Ectodermal cell (in vitro differentiated cells): ENCODE measurements around the gene HTRA1.

ENCODE experiments used
- H3K27ac ChIP-seq: 2 replicates; pipeline ENCODE4 v1.7.0; 2013; ENCODE audit warnings: mild to moderate bottlenecking, low read depth, low read length; ENCODE audit not compliant: insufficient read depth, poor library complexity, severe bottlenecking
- H3K27me3 ChIP-seq: 2 replicates; pipeline ENCODE4 v1.7.0; 2013; ENCODE audit warnings: mild to moderate bottlenecking, low read length; ENCODE audit not compliant: insufficient read depth, control insufficient read depth, poor library complexity, severe bottlenecking
- H3K36me3 ChIP-seq: one replicate; pipeline ENCODE4 v1.7.0; 2013; ENCODE audit warnings: low read length; ENCODE audit not compliant: control insufficient read depth, insufficient read depth
- H3K4me1 ChIP-seq: one replicate; pipeline ENCODE4 v1.7.0; 2013; ENCODE audit warnings: low read length; ENCODE audit not compliant: control insufficient read depth, insufficient read depth
- H3K4me3 ChIP-seq: 2 replicates; pipeline ENCODE4 v1.7.0; 2013; ENCODE audit warnings: low read depth, low read length, control low read depth; ENCODE audit not compliant: insufficient read depth
- H3K9me3 ChIP-seq: 2 replicates; pipeline ENCODE4 v1.7.0; 2013; ENCODE audit warnings: mild to moderate bottlenecking, low read length, moderate library complexity; ENCODE audit not compliant: control insufficient read depth
- WGBS, 2 experiments: methylation state at CpG; one replicate each; pipeline ENCODE4 v1.1.7; 2013; ENCODE audit warnings: missing lambda C conversion rate in 2 of 2; 5-methylcytosine and 5-hydroxymethylcytosine counted together

HTRA1 gene

DNA sequence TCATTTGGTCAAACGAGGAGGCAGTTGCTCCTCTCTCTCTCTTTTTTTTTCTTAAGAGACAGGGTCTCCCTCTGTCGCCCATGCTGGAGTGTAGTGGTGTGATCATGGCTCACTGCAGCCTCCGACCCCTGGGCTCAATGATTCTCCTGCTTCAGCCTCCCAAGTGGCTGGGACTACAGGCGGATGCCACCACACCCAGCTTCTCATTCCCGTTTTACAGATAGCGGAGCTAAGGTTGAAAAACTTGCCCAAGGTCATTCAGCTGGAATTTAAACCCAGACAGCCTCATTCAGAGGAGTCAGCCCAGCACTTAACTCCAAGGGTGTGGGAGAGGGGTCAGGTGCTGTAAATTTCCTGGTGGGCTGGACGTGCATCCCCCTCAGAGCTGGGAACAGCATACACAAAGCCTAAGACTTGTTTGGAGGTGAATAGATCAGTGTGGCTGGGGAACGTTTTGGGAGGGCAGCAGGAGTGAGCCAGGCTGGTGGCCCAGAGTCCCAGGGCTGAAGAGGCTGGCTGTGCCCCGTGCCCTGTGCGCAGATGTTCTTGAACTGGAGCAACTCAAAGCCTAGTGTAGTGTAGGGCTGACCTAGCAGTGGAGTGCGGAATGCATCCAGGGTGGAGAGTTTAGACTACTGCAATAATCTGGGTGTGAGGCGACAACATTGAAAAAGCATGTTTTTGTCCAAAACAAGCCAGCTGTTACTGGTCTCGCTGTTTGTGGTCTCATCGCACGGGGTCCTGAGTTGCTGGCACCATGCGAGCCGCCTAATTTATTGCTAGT is 2.3 kb downstream of the HTRA1 start:
- 82 to 85% methylated on average over 17 of the region's 17 CpGs for WGBS, 2 experiments
- H3K27ac ChIP-seq: no peak overlapping the region
- no peak overlapping the region for H3K4me3 ChIP-seq
- no peaks in the 10 kb centered on the region for H3K36me3 ChIP-seq
- H3K4me1 ChIP-seq: peaks cover 12% of the 10 kb centered on the region
- H3K9me3 ChIP-seq: no peaks in the 10 kb centered on the region
- peaks cover 73% of the 10 kb centered on the region for H3K27me3 ChIP-seq

- Histone ChIP-seq H3K4me3 (no peak overlapping the region), H3K9me3 (no peaks in the 10 kb centered on the region), H3K36me3 (no peaks in the 10 kb centered on the region), H3K27me3 (peaks cover 67% of the 10 kb centered on the region), H3K27ac (no peak overlapping the region), H3K4me1 (peaks cover 12% of the 10 kb centered on the region)
- 89% methylated on average over 4 of the region's 4 CpGs for WGBS, 2 experiments
Observed at GRCh38 chr10:122464250-122464510, 2.8 kb downstream of the HTRA1 start.

DNA sequence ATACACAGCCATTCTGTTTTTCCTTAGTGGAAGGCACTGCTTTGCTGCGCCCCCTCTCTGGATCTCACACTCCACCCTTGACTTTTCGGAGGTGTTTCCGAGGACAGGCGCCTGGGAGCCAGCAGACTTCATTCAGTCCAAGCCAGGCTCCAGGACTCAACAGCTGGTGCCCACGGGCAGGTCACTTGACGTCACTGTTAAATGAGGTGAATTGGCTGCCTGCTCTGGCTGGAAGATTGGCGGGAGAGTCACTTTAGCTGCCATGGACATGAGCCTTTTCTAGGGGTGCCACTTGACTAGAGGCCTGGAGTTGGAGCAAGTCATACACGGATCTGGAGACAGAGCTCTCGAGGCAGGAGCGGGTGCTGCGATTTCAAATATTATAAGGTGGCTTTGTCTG is 3.2 kb downstream of the HTRA1 start:
- no peaks in the 10 kb centered on the region for H3K36me3 ChIP-seq
- H3K27ac ChIP-seq: no peak overlapping the region
- H3K4me1 ChIP-seq: peaks cover 12% of the 10 kb centered on the region
- WGBS, 2 experiments: 94% methylated on average over 11 of the region's 11 CpGs
- peaks cover 63% of the 10 kb centered on the region for H3K27me3 ChIP-seq
- H3K4me3 ChIP-seq: no peak overlapping the region
- no peaks in the 10 kb centered on the region for H3K9me3 ChIP-seq

DNA sequence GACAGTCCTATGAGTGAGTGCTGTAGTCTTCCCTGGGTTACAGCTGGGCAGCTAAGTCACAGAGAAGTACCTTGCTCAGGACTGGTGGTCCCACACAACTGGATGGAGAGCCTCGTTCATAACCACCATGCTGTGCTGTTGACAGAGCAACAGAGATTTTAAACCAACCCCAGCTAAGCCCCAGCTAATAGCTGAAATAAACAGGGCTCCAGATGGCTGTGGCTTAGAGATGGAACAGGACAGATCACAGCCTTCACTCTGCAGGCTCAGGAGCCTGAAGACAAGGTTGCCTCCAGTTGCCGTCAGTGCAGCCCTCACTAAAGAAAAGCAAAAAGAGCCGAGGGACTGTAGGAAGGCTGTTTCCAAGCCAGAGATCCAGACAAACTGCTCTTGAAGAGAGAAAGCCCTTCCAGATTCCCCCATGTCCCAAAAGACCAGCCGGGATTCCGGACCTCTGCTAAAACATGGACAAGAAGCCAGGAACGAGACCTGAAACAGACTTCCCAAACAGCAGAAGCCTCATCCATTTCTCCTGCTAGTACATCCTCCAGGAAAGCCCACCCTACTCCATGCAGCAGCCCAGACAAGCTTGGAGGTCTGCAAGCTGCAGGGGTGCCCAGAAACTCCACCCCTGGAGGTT is 4.2 kb downstream of the HTRA1 start:
- Histone ChIP-seq H3K9me3 (no peaks in the 10 kb centered on the region), H3K27me3 (peaks cover 54% of the 10 kb centered on the region), H3K36me3 (no peaks in the 10 kb centered on the region), H3K27ac (no peak overlapping the region), H3K4me1 (peaks cover 12% of the 10 kb centered on the region), H3K4me3 (no peak overlapping the region)
- 90 to 92% methylated on average over 6 of the region's 6 CpGs for WGBS, 2 experiments

DNA sequence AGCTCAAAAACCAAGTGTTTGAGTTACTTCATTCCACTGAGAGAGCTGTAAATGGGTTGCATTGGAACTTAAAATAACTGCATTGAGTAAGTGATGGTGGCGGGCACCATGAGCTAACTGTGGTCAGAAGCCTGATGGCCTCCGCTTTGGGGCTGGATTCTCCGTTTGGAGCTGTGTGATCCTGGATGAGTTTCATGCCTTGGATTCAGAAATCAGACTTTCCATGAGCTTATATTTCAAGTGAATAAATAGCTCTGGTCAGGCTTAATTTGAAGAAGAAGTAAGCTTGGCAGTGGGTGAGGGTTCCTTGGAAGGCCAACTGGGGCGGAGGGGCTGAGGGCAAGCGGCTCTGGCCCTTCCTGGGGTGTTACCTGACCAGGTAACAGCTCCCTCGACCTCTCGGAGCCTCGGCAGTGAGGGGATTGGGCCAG is 5.6 kb downstream of the HTRA1 start:
- Histone ChIP-seq H3K36me3 (no peaks in the 10 kb centered on the region), H3K4me1 (peaks cover 8% of the 10 kb centered on the region), H3K4me3 (no peak overlapping the region), H3K9me3 (no peaks in the 10 kb centered on the region), H3K27ac (no peak overlapping the region), H3K27me3 (peaks cover 40% of the 10 kb centered on the region)
- WGBS, 2 experiments: 94 to 96% methylated on average over 8 of the region's 8 CpGs

- Histone ChIP-seq H3K27me3 (peaks cover 33% of the 10 kb centered on the region), H3K27ac (no peak overlapping the region), H3K36me3 (no peaks in the 10 kb centered on the region), H3K4me3 (no peak overlapping the region), H3K4me1 (peaks cover under 1% of the 10 kb centered on the region), H3K9me3 (no peaks in the 10 kb centered on the region)
- WGBS, 2 experiments: 95% methylated on average over 6 of the region's 6 CpGs
Observed at GRCh38 chr10:122467701-122468100, 6.3 kb downstream of the HTRA1 start.

GRCh38 chr10:122468307-122468925 is 7.1 kb downstream of the HTRA1 start:
- Histone ChIP-seq H3K36me3 (no peaks in the 10 kb centered on the region), H3K4me3 (no peak overlapping the region), H3K9me3 (no peaks in the 10 kb centered on the region), H3K27ac (no peak overlapping the region), H3K27me3 (peaks cover 25% of the 10 kb centered on the region), H3K4me1 (no peaks in the 10 kb centered on the region)
- 94% methylated on average over 5 of the region's 5 CpGs for WGBS, 2 experiments

- WGBS, 2 experiments: 93 to 95% methylated on average over 11 of the region's 11 CpGs
- H3K36me3 ChIP-seq: no peaks in the 10 kb centered on the region
- H3K27ac ChIP-seq: no peak overlapping the region
- peaks cover 18% of the 10 kb centered on the region for H3K27me3 ChIP-seq
- no peaks in the 10 kb centered on the region for H3K4me1 ChIP-seq
- no peak overlapping the region for H3K4me3 ChIP-seq
- H3K9me3 ChIP-seq: no peaks in the 10 kb centered on the region
Observed at GRCh38 chr10:122468926-122469781, 7.8 kb downstream of the HTRA1 start.

- Histone ChIP-seq H3K27me3 (peaks cover 11% of the 10 kb centered on the region), H3K27ac (no peak overlapping the region), H3K36me3 (no peaks in the 10 kb centered on the region), H3K4me3 (no peak overlapping the region), H3K9me3 (no peaks in the 10 kb centered on the region), H3K4me1 (peaks cover under 1% of the 10 kb centered on the region)
- WGBS, 2 experiments: 92 to 95% methylated on average over 4 of the region's 4 CpGs
Observed at GRCh38 chr10:122469848-122470247, 8.5 kb downstream of the HTRA1 start.
